Stimulated activated memory B cell treated with anti-CD40 and anti-IgM and Interleukin-4, amounts not matched to agents 10 μg/mL and 1 μg/mL and 100 μg/mL, for 72 hours (primary cell): ENCODE results near the gene DHX38.
A peak's percentile ranks its signal among the peaks of the same experiment; 100 is the strongest.

Experiments used
- ATAC-seq: fragments of 150-1000 bp; cut with Tn5 transposase; 2 replicates; pipeline ENCODE4 v1.10.0; 2021
- H3K27ac Mint-ChIP-seq: one replicate; pipeline ENCODE4 v1.8.0; 2022; ENCODE audit warnings: mild to moderate bottlenecking, mixed read lengths
- H3K27me3 Mint-ChIP-seq: one replicate; pipeline ENCODE4 v1.8.0; 2022; ENCODE audit warnings: mixed read lengths
- H3K36me3 Mint-ChIP-seq: one replicate; pipeline ENCODE4 v1.8.0; 2022; ENCODE audit warnings: mixed read lengths
- H3K4me1 Mint-ChIP-seq: one replicate; pipeline ENCODE4 v1.8.0; 2022; ENCODE audit warnings: mixed read lengths
- H3K4me3 Mint-ChIP-seq: one replicate; pipeline ENCODE4 v1.8.0; 2022; ENCODE audit warnings: mild to moderate bottlenecking, moderate library complexity, mixed read lengths
- H3K9me3 Mint-ChIP-seq: one replicate; pipeline ENCODE4 v1.8.0; 2022; ENCODE audit warnings: mixed read lengths

The DHX38 gene

GRCh38 chr16:72124761-72125634 lies 31.4 kb downstream of the DHX38 start:
- no peaks in the 10 kb centered on the region for H3K9me3 Mint-ChIP-seq
- no peaks in the 10 kb centered on the region for H3K36me3 Mint-ChIP-seq
- no peaks in the 10 kb centered on the region for H3K27me3 Mint-ChIP-seq
- ATAC-seq, result peak; percentile 68
- H3K4me1 Mint-ChIP-seq, result peaks cover 11% of the 10 kb centered on the region
- H3K4me3 Mint-ChIP-seq, result no peak overlapping the region
- H3K27ac Mint-ChIP-seq, result no peak overlapping the region

GRCh38 chr16:72125635-72126428 lies 32.2 kb downstream of the DHX38 start:
- Mint-ChIP-seq H3K4me3 (no peak overlapping the region), H3K27ac (no peak overlapping the region), H3K9me3 (no peaks in the 10 kb centered on the region), H3K4me1 (peaks cover 11% of the 10 kb centered on the region), H3K27me3 (no peaks in the 10 kb centered on the region), H3K36me3 (no peaks in the 10 kb centered on the region)
- peak; percentile 66 for ATAC-seq

DNA sequence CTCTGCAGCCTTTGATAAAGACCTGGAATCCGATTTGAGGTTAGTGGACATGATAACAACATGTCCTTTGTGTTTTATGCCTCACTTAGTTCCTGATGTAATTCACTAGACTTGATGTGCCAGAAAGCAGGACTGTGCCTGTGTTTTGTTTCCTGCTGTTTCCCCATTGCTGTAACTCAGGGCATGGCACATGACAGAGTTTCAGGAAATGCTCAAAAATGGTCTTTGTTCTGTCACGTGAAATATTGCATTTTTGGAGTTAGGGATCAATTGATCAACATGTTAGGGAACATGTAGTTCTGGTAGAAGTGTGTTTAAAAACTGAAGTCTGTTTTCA lies 32.8 kb downstream of the DHX38 start:
- no peaks in the 10 kb centered on the region for H3K27me3 Mint-ChIP-seq

DNA sequence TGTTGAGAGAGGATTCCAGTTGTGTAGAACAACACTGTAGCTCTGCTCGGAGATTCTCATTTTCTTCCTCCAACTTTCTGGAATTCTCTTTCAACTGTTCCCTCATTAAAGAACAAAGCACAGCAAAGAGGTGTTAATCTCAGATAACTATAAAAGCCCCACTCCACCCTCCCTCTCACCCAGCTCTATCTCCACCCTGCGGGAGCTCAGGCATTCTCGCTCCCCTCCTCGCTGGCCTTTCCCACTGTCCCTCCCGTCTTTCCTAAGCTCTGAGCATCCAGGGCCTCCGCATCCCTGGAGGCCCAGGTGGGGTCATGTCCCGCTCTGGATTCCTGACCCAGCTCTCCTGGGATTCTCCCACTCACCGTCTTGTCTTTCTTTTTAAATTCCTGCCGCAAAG lies 35.1 kb downstream of the DHX38 start:
- Mint-ChIP-seq H3K27ac (no peak overlapping the region), H3K4me3 (no peak overlapping the region), H3K36me3 (no peaks in the 10 kb centered on the region), H3K27me3 (no peaks in the 10 kb centered on the region), H3K4me1 (peaks cover 11% of the 10 kb centered on the region), H3K9me3 (no peaks in the 10 kb centered on the region)
- ATAC-seq, result no peak

More for the DNA sequence above, 32.8 kb downstream of the DHX38 start:
- peaks cover 11% of the 10 kb centered on the region for H3K4me1 Mint-ChIP-seq
- ATAC-seq, result no peak
- H3K9me3 Mint-ChIP-seq, result no peaks in the 10 kb centered on the region
- no peak overlapping the region for H3K4me3 Mint-ChIP-seq
- no peaks in the 10 kb centered on the region for H3K36me3 Mint-ChIP-seq
- H3K27ac Mint-ChIP-seq, result no peak overlapping the region

DNA sequence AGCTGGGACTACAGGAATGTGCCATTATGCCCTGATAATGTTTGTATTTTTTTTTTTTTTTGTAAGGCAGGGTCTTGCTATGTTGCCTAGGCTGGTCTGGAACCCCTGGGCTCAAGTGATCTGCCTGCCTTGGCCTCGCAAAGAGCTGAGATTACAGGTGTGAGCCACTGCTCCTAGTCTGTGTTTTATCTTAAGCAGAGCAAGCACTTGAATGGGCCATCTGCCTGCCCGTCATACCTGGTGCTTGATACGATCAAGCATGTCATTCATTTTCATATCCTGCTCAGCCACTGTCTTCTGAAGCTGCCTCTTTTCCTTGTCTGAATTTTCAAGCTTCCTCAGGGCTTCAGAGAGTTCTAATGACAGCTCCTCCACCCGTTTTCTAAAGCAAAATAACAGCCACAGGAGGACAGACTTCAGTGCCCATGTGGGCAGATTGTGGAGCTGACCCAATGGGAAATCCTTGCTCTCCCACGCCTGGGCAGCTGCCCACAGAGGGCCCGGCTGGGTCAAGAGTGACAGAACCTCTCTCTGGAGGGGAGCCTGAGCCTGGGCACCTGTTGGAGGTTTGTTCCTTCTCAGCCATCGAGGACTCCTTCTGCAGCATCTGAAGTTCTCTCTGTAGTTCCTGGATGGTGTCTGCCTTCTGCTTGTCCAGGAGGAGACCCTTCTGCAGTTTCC lies 36.5 kb downstream of the DHX38 start:
- H3K36me3 Mint-ChIP-seq, result no peaks in the 10 kb centered on the region
- peaks cover 6% of the 10 kb centered on the region for H3K4me1 Mint-ChIP-seq
- no peak overlapping the region for H3K4me3 Mint-ChIP-seq
- no peaks in the 10 kb centered on the region for H3K9me3 Mint-ChIP-seq
- H3K27ac Mint-ChIP-seq, result no peak overlapping the region
- no peak for ATAC-seq
- no peaks in the 10 kb centered on the region for H3K27me3 Mint-ChIP-seq

DNA sequence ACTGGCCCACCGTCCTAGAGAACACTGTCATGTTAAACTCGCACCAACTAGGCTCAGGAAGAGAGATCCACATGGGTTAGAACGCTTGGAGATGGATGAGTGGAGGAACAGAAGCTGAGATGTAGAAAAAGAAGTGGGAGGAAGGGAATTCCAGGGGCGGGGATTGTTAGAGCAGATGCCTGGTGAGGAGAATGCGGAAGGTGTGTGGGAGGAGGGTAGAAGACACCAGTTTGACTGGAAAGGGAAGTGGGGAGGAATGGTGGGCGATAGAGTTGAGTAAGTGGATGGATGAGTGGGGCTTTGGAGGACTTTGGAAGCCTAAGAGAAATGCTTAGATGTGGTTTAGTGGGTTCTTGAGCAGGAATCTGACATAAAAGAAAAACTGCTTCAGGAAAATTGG lies 37.4 kb downstream of the DHX38 start:
- Mint-ChIP-seq H3K4me3 (no peak overlapping the region), H3K36me3 (no peaks in the 10 kb centered on the region), H3K4me1 (no peaks in the 10 kb centered on the region), H3K9me3 (no peaks in the 10 kb centered on the region), H3K27ac (no peak overlapping the region), H3K27me3 (no peaks in the 10 kb centered on the region)
- ATAC-seq, result no peak

DNA sequence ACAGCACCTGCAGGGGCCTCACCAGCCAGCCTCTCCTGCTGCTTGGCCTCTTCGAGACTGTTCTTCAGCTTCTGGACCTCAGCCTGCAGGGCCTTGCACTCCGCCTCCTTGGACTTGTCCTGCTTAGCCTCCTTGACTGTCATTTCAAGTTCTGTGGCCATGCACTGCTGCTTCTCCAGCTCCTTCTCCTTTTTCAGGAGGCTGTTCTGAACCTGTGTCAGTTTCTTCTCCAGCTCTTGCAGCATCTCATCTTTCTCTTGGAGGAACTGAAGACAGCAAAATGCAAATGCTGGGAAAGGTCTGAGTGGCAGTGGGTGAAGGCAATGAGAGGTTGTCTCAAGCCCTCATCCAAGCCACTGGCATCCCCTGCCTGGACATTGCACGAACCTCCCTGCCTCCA lies 39.1 kb downstream of the DHX38 start:
- H3K4me3 Mint-ChIP-seq, result no peak overlapping the region

GRCh38 chr16:72134507-72134906 lies 40.9 kb downstream of the DHX38 start:
- no peak for ATAC-seq
- no peaks in the 10 kb centered on the region for H3K9me3 Mint-ChIP-seq
- H3K36me3 Mint-ChIP-seq, result peaks cover 7% of the 10 kb centered on the region
- no peak overlapping the region for H3K4me3 Mint-ChIP-seq
- H3K27me3 Mint-ChIP-seq, result no peaks in the 10 kb centered on the region
- no peaks in the 10 kb centered on the region for H3K4me1 Mint-ChIP-seq
- no peak overlapping the region for H3K27ac Mint-ChIP-seq

More for the DNA sequence above, 39.1 kb downstream of the DHX38 start:
- ATAC-seq, result no peak
- Mint-ChIP-seq H3K27ac (no peak overlapping the region), H3K27me3 (no peaks in the 10 kb centered on the region), H3K4me1 (no peaks in the 10 kb centered on the region), H3K36me3 (peaks cover 7% of the 10 kb centered on the region), H3K9me3 (no peaks in the 10 kb centered on the region)

GRCh38 chr16:72137380-72138063 lies 43.9 kb downstream of the DHX38 start:
- no peak overlapping the region for H3K4me3 Mint-ChIP-seq
- H3K27ac Mint-ChIP-seq, result no peak overlapping the region
- H3K4me1 Mint-ChIP-seq, result no peaks in the 10 kb centered on the region

DNA sequence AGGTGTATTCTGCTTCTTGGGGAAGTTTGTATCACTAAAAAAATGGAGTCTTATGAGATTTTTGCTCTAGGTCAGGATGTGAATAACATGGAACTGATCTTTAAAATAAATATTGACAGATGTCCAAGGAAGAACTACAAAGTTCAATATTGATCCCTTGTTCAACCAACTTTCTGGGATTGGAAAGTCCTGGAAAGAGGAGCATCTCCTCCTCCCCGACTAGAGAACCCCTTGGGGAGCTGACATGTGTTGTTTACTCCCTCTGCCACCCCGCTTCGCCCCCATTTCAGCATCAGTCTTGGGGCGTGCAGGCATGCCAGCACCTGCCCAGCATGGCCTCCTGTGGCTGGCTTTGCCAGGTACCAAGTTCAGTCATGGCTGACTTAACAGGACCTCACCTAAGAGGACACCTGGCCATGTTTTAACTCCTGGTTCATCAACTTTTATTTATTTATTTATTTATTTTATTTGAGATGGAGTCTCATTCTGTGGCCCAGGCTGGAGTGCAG lies 44.5 kb downstream of the DHX38 start:
- no peak overlapping the region for H3K27ac Mint-ChIP-seq
- H3K9me3 Mint-ChIP-seq, result no peaks in the 10 kb centered on the region
- no peaks in the 10 kb centered on the region for H3K4me1 Mint-ChIP-seq
- H3K36me3 Mint-ChIP-seq, result peaks cover 7% of the 10 kb centered on the region
- H3K27me3 Mint-ChIP-seq, result no peaks in the 10 kb centered on the region
- no peak overlapping the region for H3K4me3 Mint-ChIP-seq
- no peak for ATAC-seq

More at GRCh38 chr16:72137380-72138063, 43.9 kb downstream of the DHX38 start:
- H3K27me3 Mint-ChIP-seq, result no peaks in the 10 kb centered on the region
- H3K9me3 Mint-ChIP-seq, result no peaks in the 10 kb centered on the region
- peaks cover 7% of the 10 kb centered on the region for H3K36me3 Mint-ChIP-seq
- no peak for ATAC-seq

- no peaks in the 10 kb centered on the region for H3K4me1 Mint-ChIP-seq
- H3K9me3 Mint-ChIP-seq, result no peaks in the 10 kb centered on the region
- H3K36me3 Mint-ChIP-seq, result peaks cover 7% of the 10 kb centered on the region
- no peak overlapping the region for H3K27ac Mint-ChIP-seq
- H3K4me3 Mint-ChIP-seq, result no peak overlapping the region
- H3K27me3 Mint-ChIP-seq, result no peaks in the 10 kb centered on the region
- ATAC-seq, result no peak
Observed at GRCh38 chr16:72139908-72140307, 46.3 kb downstream of the DHX38 start.

DNA sequence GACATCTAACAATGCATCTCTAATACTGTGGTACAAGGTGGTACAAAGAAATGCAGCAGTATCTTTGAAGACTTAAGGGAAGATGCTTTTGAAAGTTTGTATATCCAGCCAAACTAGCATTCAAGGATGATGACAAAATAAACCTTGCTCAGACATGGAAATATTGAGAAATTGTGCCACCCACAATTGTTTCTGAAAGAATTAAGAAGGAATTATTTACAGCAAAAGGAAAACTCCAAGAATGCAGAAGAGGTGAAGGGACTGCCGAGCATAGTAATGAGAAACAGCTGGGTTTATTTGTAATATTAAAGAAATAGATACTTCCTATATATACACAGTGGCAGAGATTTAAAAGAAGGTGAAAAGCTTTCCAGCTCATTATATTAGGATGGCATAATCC lies 48.8 kb downstream of the DHX38 start:
- no peak for ATAC-seq
- Mint-ChIP-seq H3K36me3 (peaks cover 4% of the 10 kb centered on the region), H3K27me3 (no peaks in the 10 kb centered on the region), H3K27ac (no peak overlapping the region), H3K9me3 (no peaks in the 10 kb centered on the region), H3K4me3 (no peak overlapping the region), H3K4me1 (no peaks in the 10 kb centered on the region)

DNA sequence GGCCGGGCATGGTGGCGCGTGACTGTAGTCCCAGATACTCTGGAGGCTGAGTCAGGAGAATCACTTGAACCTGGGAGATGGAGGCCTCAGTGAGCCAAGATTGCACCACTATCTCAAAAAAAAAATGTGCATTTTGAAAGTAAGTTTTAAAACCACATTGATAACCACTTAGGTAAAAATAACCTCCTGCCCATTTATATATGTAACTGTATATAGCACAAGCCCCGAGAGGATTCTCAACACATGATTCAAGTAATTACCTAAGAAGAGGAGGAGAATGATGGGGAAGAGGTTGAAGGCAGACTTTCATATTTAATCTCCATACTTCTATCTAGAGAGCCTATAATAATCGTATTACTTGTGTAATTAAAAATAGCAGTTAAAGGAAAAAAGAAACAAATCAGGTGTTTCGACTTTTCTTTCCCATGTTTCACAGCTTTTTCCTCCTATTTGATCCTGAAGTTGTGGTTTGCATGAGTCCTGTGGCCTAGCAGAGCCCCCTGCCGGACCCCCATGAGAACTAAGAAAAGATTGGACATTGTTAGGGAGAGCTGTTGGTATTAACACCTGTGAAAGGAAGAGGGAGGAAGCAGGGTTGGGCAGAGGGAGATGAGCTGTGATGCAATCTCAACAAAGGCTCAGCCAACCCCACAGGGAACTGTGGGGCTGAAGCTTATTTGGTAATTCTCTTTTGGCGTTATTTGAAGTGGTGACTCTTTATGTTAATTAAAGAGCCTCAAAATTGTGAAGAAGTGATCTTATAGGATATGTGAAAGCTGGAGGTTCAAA lies 56.2 kb downstream of the DHX38 start:
- peaks cover 3% of the 10 kb centered on the region for H3K9me3 Mint-ChIP-seq
- no peak for ATAC-seq
- H3K36me3 Mint-ChIP-seq, result peaks cover 6% of the 10 kb centered on the region
- no peak overlapping the region for H3K27ac Mint-ChIP-seq
- peaks cover 7% of the 10 kb centered on the region for H3K4me1 Mint-ChIP-seq
- no peak overlapping the region for H3K4me3 Mint-ChIP-seq
- no peaks in the 10 kb centered on the region for H3K27me3 Mint-ChIP-seq

DNA sequence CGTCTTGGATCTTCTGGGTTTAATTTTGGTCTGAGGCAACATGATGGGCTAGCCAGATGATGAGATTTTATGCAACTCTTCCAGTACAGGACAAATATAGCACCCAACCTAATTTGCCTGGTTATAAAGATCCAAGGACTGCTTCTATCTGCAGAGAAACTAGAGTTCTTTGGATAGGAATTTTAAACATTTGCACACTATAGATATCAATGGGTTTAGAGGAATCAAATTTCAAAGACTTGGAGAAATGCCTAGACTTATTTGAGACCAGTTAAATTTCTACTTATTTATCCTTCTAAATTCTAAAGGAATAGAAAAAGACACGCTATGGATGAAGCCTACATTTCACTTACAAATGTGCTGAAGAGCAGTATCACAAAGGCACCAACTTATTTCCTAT lies 65.7 kb downstream of the DHX38 start:
- H3K4me3 Mint-ChIP-seq, result no peak overlapping the region
- no peak overlapping the region for H3K27ac Mint-ChIP-seq
- H3K9me3 Mint-ChIP-seq, result peaks cover 3% of the 10 kb centered on the region
- H3K36me3 Mint-ChIP-seq, result peaks cover 6% of the 10 kb centered on the region
- no peak for ATAC-seq
- H3K27me3 Mint-ChIP-seq, result no peaks in the 10 kb centered on the region
- no peaks in the 10 kb centered on the region for H3K4me1 Mint-ChIP-seq
